Measurements from ENCODE around the gene EXTL2. TPM values are rescaled to one million over a fixed set of nuclear protein-coding genes. Genes with fewer than 3 reads are reported as not detected.

EXTL2 gene
- total RNA-seq, 1 experiment from 2014 or later = 37.9 TPM

DNA sequence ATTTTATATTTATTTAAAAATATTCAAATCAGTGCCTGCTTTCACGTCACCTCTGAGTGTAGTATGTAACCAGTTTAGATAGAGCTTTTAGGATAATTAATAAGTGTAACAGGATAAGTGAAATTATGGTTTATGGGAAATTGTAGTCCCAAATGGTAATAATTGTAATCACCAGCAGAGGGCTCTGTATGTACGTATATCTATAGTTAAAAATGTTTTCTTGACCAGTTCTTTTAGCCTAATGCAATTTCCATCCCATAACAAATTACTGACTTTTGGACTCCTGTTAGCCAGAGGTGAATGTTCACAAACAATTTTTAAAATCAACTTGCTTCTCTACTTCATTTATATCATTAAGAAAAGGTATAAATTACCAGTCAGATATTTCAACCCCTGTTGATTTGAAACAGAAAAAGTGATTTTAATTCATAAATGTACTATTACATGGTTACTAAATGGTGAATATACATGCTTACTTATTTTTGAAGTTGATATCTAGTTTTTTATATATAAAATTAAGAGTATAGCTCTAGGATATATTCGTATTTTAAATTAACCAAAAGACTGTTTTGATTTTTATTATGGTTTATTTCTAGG, 26.6 kb upstream of the EXTL2 start:
- no peak overlapping the region for H3K4ac ChIP-seq (ENCODE audit: low read depth, low read length)
- H3K79me2 ChIP-seq (ENCODE audit: insufficient read depth, low read length) = no peaks in the 10 kb centered on the region
- Mint-ChIP-seq H3K36me3 (ENCODE audit: insufficient read depth in 1 of 3, low read depth in 3 of 3) (peaks cover 17 to 53% (median 40%) of the 10 kb centered on the region in 3 experiments), H3K4me1 (no peaks in the 10 kb centered on the region), H3K27ac (no peak overlapping the region), H3K27me3 (ENCODE audit: low read depth) (no peaks in the 10 kb centered on the region), H3K9me3 (0 out of 5 replicates have a peak, but pooled peaks cover 0 to 2% of the 10 kb centered on the region in 2 experiments), H3K4me3 (no peak overlapping the region)
- no peak overlapping the region for H3K4me2 ChIP-seq (ENCODE audit: insufficient read depth, insufficient read length, low read length)
- H2BK12ac ChIP-seq (ENCODE audit: insufficient read length, low read depth, low read length) = no peak overlapping the region
- no peak overlapping the region for H2AFZ ChIP-seq (ENCODE audit: low read length)
- H3K23me2 ChIP-seq (ENCODE audit: insufficient read length, low read depth, low read length, poor library complexity, severe bottlenecking) = no peaks in the 10 kb centered on the region
- H3K79me1 ChIP-seq (ENCODE audit: insufficient read depth, low read depth, low read length, poor library complexity, severe bottlenecking) = no peaks in the 10 kb centered on the region
- H3K14ac ChIP-seq (ENCODE audit: insufficient read depth, low read length) = no peak overlapping the region
- no peak for DNase-seq
- H3K9me3 ChIP-seq (ENCODE audit: control insufficient read depth, low read depth, low read length) = no peaks in the 10 kb centered on the region
- no peak overlapping the region for H2BK120ac ChIP-seq (ENCODE audit: low read depth, low read length, poor library complexity, severe bottlenecking)
- H2BK5ac ChIP-seq (ENCODE audit: insufficient read length, low read length) = no peak overlapping the region
- H4K8ac ChIP-seq (replicated peaks; ENCODE audit: insufficient read length, low read depth, low read length) = no peak overlapping the region
- H3K56ac ChIP-seq (ENCODE audit: insufficient read length, low read depth, low read length) = no peak overlapping the region
- no peak overlapping the region for H2AK5ac ChIP-seq (ENCODE audit: insufficient read length, low read length)
- H3T11ph ChIP-seq (ENCODE audit: low read length) = no peak overlapping the region
- H4K20me1 ChIP-seq (ENCODE audit: control insufficient read depth, insufficient read depth, insufficient read length) = no peaks in the 10 kb centered on the region
- H3K9ac ChIP-seq (ENCODE audit: extremely low read depth, insufficient read length, low read length) = no peak overlapping the region
- no CpG with 5 or more reads among the region's 3 CpGs for WGBS (ENCODE audit: extremely low coverage, insufficient read length, low lambda C conversion rate)
- H4K91ac ChIP-seq (ENCODE audit: insufficient read length, low read depth, low read length) = no peak overlapping the region
- no peak overlapping the region for H3K18ac ChIP-seq (ENCODE audit: insufficient read length, low read depth, low read length)
- no peak overlapping the region for H2BK20ac ChIP-seq (ENCODE audit: low read depth, low read length, poor library complexity, severe bottlenecking)
- no peaks in the 10 kb centered on the region for H3K4me1 ChIP-seq (ENCODE audit: insufficient read depth, low read length)
- H4K5ac ChIP-seq (ENCODE audit: insufficient read length, low read depth, low read length) = no peak overlapping the region
- H3K23ac ChIP-seq (ENCODE audit: insufficient read length, low read depth, low read length) = no peak overlapping the region
- peak; percentile 78 for TF ChIP-seq CTCF (conservative IDR thresholded peaks at IDR 0.05)
- H2BK15ac ChIP-seq (ENCODE audit: low read depth, low read length) = no peak overlapping the region
- no peak overlapping the region for H3K27ac ChIP-seq (ENCODE audit: insufficient read length, low read depth, low read length)
- no peaks in the 10 kb centered on the region for H3K27me3 ChIP-seq (ENCODE audit: insufficient read depth, low read length)
